ENCODE measurements around the gene GFRA1. TPM values are rescaled to one million over a fixed set of nuclear protein-coding genes. Genes with fewer than 3 reads are reported as not detected.
A peak's percentile ranks its signal among the peaks of the same experiment; 100 is the strongest.

The GFRA1 gene
- polyA plus RNA-seq, 1 of the 3 experiments (the other 2 are of a cell fraction), result 1.6 TPM

- CTCF ChIA-PET, result interaction anchor here (0.6 to 1.2 kb wide), 4 partner anchors 12 to 1209 kb away, joined by 3 read pairs; no protein-coding TSS in a partner anchor
- no peak overlapping the region for H2AFZ ChIP-seq (ENCODE audit: low read depth)
- no peaks in the 10 kb centered on the region for H3K27me3 ChIP-seq (ENCODE audit: insufficient read depth)
- no peak overlapping the region for H3K27ac ChIP-seq (ENCODE audit: low read depth in 2 of 2, low read length in 1 of 2)
- H3F3A ChIP-seq (replicated peaks; ENCODE audit: insufficient read depth), result no peaks in the 10 kb centered on the region
- POLR2A ChIA-PET, result no interaction called here
- no peaks in the 10 kb centered on the region for H3K9me3 ChIP-seq
- no peaks in the 10 kb centered on the region for H3K79me2 ChIP-seq (ENCODE audit: insufficient read depth)
- H4K20me1 ChIP-seq (ENCODE audit: insufficient read depth), result no peaks in the 10 kb centered on the region
- TF ChIP-seq RXRA (IDR thresholded peaks at IDR 0.05; ENCODE audit: borderline replicate concordance, low read depth), result no peak
- TF ChIP-seq MEF2A (IDR thresholded peaks at IDR 0.05; ENCODE audit: borderline replicate concordance, low read depth), result no peak
- no peak for TF ChIP-seq TAF1 (IDR thresholded peaks at IDR 0.05; ENCODE audit: borderline replicate concordance, low read depth, low read length)
- H3K4me3 ChIP-seq (ENCODE audit: low read depth in 2 of 2, low read length in 1 of 2), result no peak overlapping the region
- H3K9ac ChIP-seq, result no peak overlapping the region
- no peaks in the 10 kb centered on the region for H3K36me3 ChIP-seq (replicated peaks in 1 of 2; ENCODE audit: control insufficient read depth in 1 of 2, insufficient read depth in 2 of 2, low read length in 1 of 2)
- WGBS (ENCODE audit: low lambda C conversion rate), result 45% methylated on average over 6 of the region's 6 CpGs
- peaks cover 3% of the 10 kb centered on the region; the same call in 1 of the 2 replicates for H3K9me2 ChIP-seq
- peak; percentile 9 for DNase-seq
- no peak overlapping the region for H3K4me2 ChIP-seq
- no peaks in the 10 kb centered on the region; a peak in 1 of 4 replicates for H3K4me1 ChIP-seq (ENCODE audit: control insufficient read depth in 1 of 2, insufficient read depth in 2 of 2, low read depth in 1 of 2, low read length in 1 of 2)
Observed at GRCh38 chr10:116241642-116242410, 31.2 kb downstream of the GFRA1 start.

- H3K9me2 ChIP-seq, result peaks cover 3% of the 10 kb centered on the region; the same call in 1 of the 2 replicates
- no peak overlapping the region for H3K4me3 ChIP-seq (ENCODE audit: low read depth in 2 of 2, low read length in 1 of 2)
- H3K4me2 ChIP-seq, result no peak overlapping the region
- H3K9me3 ChIP-seq, result no peaks in the 10 kb centered on the region
- no peak overlapping the region for H3K9ac ChIP-seq
- no peak overlapping the region for H3K27ac ChIP-seq (ENCODE audit: low read depth in 2 of 2, low read length in 1 of 2)
- no peaks in the 10 kb centered on the region; a peak in 1 of 4 replicates for H3K4me1 ChIP-seq (ENCODE audit: control insufficient read depth in 1 of 2, insufficient read depth in 2 of 2, low read depth in 1 of 2, low read length in 1 of 2)
- DNase-seq, result no peak
- WGBS (ENCODE audit: low lambda C conversion rate), result 28% methylated on average over 7 of the region's 8 CpGs
- H2AFZ ChIP-seq (ENCODE audit: low read depth), result no peak overlapping the region
- H3K36me3 ChIP-seq (replicated peaks in 1 of 2; ENCODE audit: control insufficient read depth in 1 of 2, insufficient read depth in 2 of 2, low read length in 1 of 2), result no peaks in the 10 kb centered on the region
- no peaks in the 10 kb centered on the region for H4K20me1 ChIP-seq (ENCODE audit: insufficient read depth)
- CTCF ChIA-PET, result interaction anchor here (0.6 to 1.3 kb wide), 4 partner anchors 11 to 1210 kb away, joined by 3 to 4 read pairs (median 3); no protein-coding TSS in a partner anchor
- POLR2A ChIA-PET, result no interaction called here
- no peaks in the 10 kb centered on the region for H3K27me3 ChIP-seq (ENCODE audit: insufficient read depth)
- H3K79me2 ChIP-seq (ENCODE audit: insufficient read depth), result no peaks in the 10 kb centered on the region
- no peaks in the 10 kb centered on the region for H3F3A ChIP-seq (replicated peaks; ENCODE audit: insufficient read depth)
- TF ChIP-seq MEF2A (IDR thresholded peaks at IDR 0.05; ENCODE audit: borderline replicate concordance, low read depth), result no peak
- TF ChIP-seq SMC3 (IDR thresholded peaks at IDR 0.05; ENCODE audit: low read depth, low read length), result no peak
- no peak for TF ChIP-seq MAX (IDR thresholded peaks at IDR 0.05; ENCODE audit: low read depth)
- TF ChIP-seq MXI1 (IDR thresholded peaks at IDR 0.05; ENCODE audit: low read depth, low read length), result no peak
- no peak for TF ChIP-seq RAD21 (IDR thresholded peaks at IDR 0.05; ENCODE audit: low read length)
- TF ChIP-seq SIN3A (IDR thresholded peaks at IDR 0.05; ENCODE audit: borderline replicate concordance, low read depth, low read length), result no peak
- no peak for TF ChIP-seq REST (IDR thresholded peaks at IDR 0.05; ENCODE audit: low read depth, low read length)
- no peak for TF ChIP-seq FOXM1 (IDR thresholded peaks at IDR 0.05; ENCODE audit: low read depth)
- TF ChIP-seq PBX3 (IDR thresholded peaks at IDR 0.05), result no peak
- no peak for TF ChIP-seq EZH2phosphoT487 (IDR thresholded peaks at IDR 0.05; ENCODE audit: borderline replicate concordance, low read depth)
- no peak for TF ChIP-seq ELF1 (IDR thresholded peaks at IDR 0.05)
- TF ChIP-seq TAF1 (IDR thresholded peaks at IDR 0.05; ENCODE audit: borderline replicate concordance, low read depth, low read length), result no peak
- TF ChIP-seq IRF3 (IDR thresholded peaks at IDR 0.05; ENCODE audit: low read depth, low read length), result no peak
- no peak for TF ChIP-seq TEAD4 (IDR thresholded peaks at IDR 0.05; ENCODE audit: borderline replicate concordance, insufficient read depth)
- no peak for TF ChIP-seq CTCF (IDR thresholded peaks at IDR 0.05)
- TF ChIP-seq RCOR1 (IDR thresholded peaks at IDR 0.05; ENCODE audit: low read length), result no peak
- TF ChIP-seq EP300 (IDR thresholded peaks at IDR 0.05; ENCODE audit: borderline replicate concordance in 1 of 2, low read depth in 1 of 2, low read length in 1 of 2), result no peak
Observed at GRCh38 chr10:116241085-116241484, 31.9 kb downstream of the GFRA1 start.

Measured in SK-N-SH (cell line).